Mucosa of descending colon (tissue), 3 donors: ENCODE results near the gene B3GALT5. TPM values are rescaled to one million over a fixed set of nuclear protein-coding genes. Genes with fewer than 3 reads are reported as not detected.

Source experiments
- ATAC-seq: fragments of 200-7000 bp; cut with Tn5 transposase; one replicate; pipeline ENCODE4 v1.9.1; 2020; ENCODE audit warnings: mild to moderate bottlenecking, moderate library complexity
- DNase-seq, 3 donors: peaks; one replicate each; pipeline ENCODE4 v3.0.0-alpha.2; 2020
- H3K36me3 ChIP-seq: fragments of 200-600 bp; one replicate; pipeline ENCODE4 v1.8.0; 2021; ENCODE audit warnings: low read depth, mild to moderate bottlenecking
- H3K4me1 ChIP-seq: fragments of 200-600 bp; one replicate; pipeline ENCODE4 v1.8.0; 2021; ENCODE audit warnings: low read depth, mild to moderate bottlenecking
- H3K4me3 ChIP-seq: fragments of 200-600 bp; one replicate; pipeline ENCODE4 v1.8.0; 2021; ENCODE audit warnings: mild to moderate bottlenecking
- H3K9me3 ChIP-seq: fragments of 200-600 bp; one replicate; pipeline ENCODE4 v1.8.0; 2021; ENCODE audit warnings: mild to moderate bottlenecking
- CTCF ChIP-seq: fragments of 200-600 bp; IDR thresholded peaks from one replicate; pipeline ENCODE4 v1.8.0; 2022; ENCODE audit warnings: antibody characterized with exemption, mild to moderate bottlenecking
- intact Hi-C, 2 donors: fragments of 100-400 bp; cut with DNase I in 1 of 2; cut with micrococcal nuclease in 1 of 2; formaldehyde crosslinking; loops; one replicate each; pipeline versions ENCODE4 v1.11.0 to v1.11.1; 2022; cut with DNase I, micrococcal nuclease
- total RNA-seq, 3 donors: library from RNA; stranded (reverse); fragmentation: NEBNext Ultra II Directional in 2 of 3; extraction: Animal tissue kit (Norgen Biotek cat#: 25700) in 2 of 3; gene quantifications; one replicate each; pipeline versions ENCODE4 v1.2.1 to v1.2.4, GENCODE V29; 2021 to 2023
- donor health status: DM: no; HTN: no; CAD: no; lungs with moderate emphysema.
- donor health status: DM: no; HTN: no; CAD: no.
- donor health status: DM: no; HTN: yes; CAD: no.

B3GALT5 gene
- total RNA-seq, 3 donors from 2014 or later: 36.4 to 149 (median 130) TPM

GRCh38 chr21:39611551-39612190 lies 1.1 kb upstream of the B3GALT5 start:
- intact Hi-C loops: no loop called here
- TF ChIP-seq CTCF: no peak
- no peak for DNase-seq

GRCh38 chr21:39613041-39613934 lies 548 bp downstream of the B3GALT5 start:
- no peak for TF ChIP-seq CTCF
- ATAC-seq (no peak), DNase-seq (no peak)
- Histone ChIP-seq H3K4me1 (no peaks in the 10 kb centered on the region), H3K36me3 (no peaks in the 10 kb centered on the region), H3K9me3 (no peaks in the 10 kb centered on the region), H3K4me3 (no peak overlapping the region)
- intact Hi-C loops: no loop called here

More at GRCh38 chr21:39611551-39612190, 1.1 kb upstream of the B3GALT5 start:
- no peak overlapping the region for H3K4me3 ChIP-seq
- no peaks in the 10 kb centered on the region for H3K36me3 ChIP-seq
- H3K9me3 ChIP-seq: no peaks in the 10 kb centered on the region
- H3K4me1 ChIP-seq: no peaks in the 10 kb centered on the region
- ATAC-seq: no peak

GRCh38 chr21:39616211-39616772 lies 3.6 kb downstream of the B3GALT5 start:
- Histone ChIP-seq H3K9me3 (no peaks in the 10 kb centered on the region), H3K36me3 (no peaks in the 10 kb centered on the region), H3K4me1 (no peaks in the 10 kb centered on the region), H3K4me3 (no peak overlapping the region)
- peak; percentile 80 for ATAC-seq
- no peak for DNase-seq
- intact Hi-C loops: no loop called here
- no peak for TF ChIP-seq CTCF

- no peaks in the 10 kb centered on the region for H3K9me3 ChIP-seq
- no peak overlapping the region for H3K4me3 ChIP-seq
- DNase-seq (no peak), ATAC-seq (no peak)
- intact Hi-C loops: no loop called here
- TF ChIP-seq CTCF: no peak
- H3K36me3 ChIP-seq: no peaks in the 10 kb centered on the region
- H3K4me1 ChIP-seq: no peaks in the 10 kb centered on the region
Observed at GRCh38 chr21:39620856-39621255, 8.1 kb downstream of the B3GALT5 start.

GRCh38 chr21:39625211-39625895 lies 12.6 kb downstream of the B3GALT5 start:
- no peak overlapping the region for H3K4me3 ChIP-seq
- H3K36me3 ChIP-seq: no peaks in the 10 kb centered on the region
- no peaks in the 10 kb centered on the region for H3K9me3 ChIP-seq
- no peak for DNase-seq
- H3K4me1 ChIP-seq: no peaks in the 10 kb centered on the region
- intact Hi-C loops: no loop called here
- ATAC-seq: peak; percentile 54
- no peak for TF ChIP-seq CTCF
